Measurements from ENCODE around the gene SLC24A3. TPM values are rescaled to one million over a fixed set of nuclear protein-coding genes. Genes with fewer than 3 reads are reported as not detected.

The SLC24A3 gene
- total and polyA plus RNA-seq, 4 donors = 1.9 to 8.4 (median 5.8) TPM

DNA sequence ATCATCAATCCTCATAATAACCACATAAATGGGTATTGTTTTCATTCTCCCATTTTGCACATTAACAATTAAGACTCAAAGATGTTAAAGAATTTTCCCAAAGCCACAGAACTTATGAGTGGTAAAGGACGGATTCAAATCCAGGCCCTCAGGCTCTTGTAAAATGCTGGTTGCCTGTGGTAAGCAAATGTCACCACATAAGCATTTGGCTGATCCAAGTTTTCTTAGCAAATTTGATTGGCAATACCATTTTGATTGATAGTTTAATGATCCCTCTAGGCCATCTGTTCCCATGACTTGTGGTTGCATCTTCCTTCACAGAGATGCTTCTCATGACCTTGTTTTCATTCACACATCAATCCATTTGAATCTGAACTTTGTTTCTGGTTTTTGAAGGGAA, 293.6 kb downstream of the SLC24A3 start:
- TF ChIP-seq, protein P1, sequence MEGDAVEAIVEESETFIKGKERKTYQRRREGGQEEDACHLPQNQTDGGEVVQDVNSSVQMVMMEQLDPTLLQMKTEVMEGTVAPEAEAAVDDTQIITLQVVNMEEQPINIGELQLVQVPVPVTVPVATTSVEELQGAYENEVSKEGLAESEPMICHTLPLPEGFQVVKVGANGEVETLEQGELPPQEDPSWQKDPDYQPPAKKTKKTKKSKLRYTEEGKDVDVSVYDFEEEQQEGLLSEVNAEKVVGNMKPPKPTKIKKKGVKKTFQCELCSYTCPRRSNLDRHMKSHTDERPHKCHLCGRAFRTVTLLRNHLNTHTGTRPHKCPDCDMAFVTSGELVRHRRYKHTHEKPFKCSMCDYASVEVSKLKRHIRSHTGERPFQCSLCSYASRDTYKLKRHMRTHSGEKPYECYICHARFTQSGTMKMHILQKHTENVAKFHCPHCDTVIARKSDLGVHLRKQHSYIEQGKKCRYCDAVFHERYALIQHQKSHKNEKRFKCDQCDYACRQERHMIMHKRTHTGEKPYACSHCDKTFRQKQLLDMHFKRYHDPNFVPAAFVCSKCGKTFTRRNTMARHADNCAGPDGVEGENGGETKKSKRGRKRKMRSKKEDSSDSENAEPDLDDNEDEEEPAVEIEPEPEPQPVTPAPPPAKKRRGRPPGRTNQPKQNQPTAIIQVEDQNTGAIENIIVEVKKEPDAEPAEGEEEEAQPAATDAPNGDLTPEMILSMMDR (IDR thresholded peaks at IDR 0.05; ENCODE audit: control extremely low read depth, extremely low read depth) = no peak
- Histone ChIP-seq H3K4me3 (no peak overlapping the region), H3K36me3 (ENCODE audit: control insufficient read depth in 4 of 4, insufficient read depth in 4 of 4, low read length in 4 of 4) (no peaks in the 10 kb centered on the region), H3K27ac (ENCODE audit: low read depth in 1 of 2, low read length in 1 of 2) (no peak overlapping the region), H3K4me1 (ENCODE audit: control insufficient read depth in 5 of 5, insufficient read depth in 5 of 5, low read length in 5 of 5) (no peaks in the 10 kb centered on the region), H3K27me3 (ENCODE audit: control insufficient read depth in 3 of 3, insufficient read depth in 3 of 3, low read length in 2 of 3) (no peaks in the 10 kb centered on the region), H3K9ac (ENCODE audit: insufficient read depth in 1 of 2, low read length in 2 of 2) (no peak overlapping the region), H3K9me3 (ENCODE audit: control insufficient read depth in 4 of 4, insufficient read depth in 3 of 4, low read length in 3 of 4) (no peaks in the 10 kb centered on the region)
- no peak for ATAC-seq (ENCODE audit: insufficient read depth, low FRiP score)
- WGBS, 2 donors = 84 to 86% methylated on average over 1 of the region's 1 CpG
- no peak for DNase-seq

DNA sequence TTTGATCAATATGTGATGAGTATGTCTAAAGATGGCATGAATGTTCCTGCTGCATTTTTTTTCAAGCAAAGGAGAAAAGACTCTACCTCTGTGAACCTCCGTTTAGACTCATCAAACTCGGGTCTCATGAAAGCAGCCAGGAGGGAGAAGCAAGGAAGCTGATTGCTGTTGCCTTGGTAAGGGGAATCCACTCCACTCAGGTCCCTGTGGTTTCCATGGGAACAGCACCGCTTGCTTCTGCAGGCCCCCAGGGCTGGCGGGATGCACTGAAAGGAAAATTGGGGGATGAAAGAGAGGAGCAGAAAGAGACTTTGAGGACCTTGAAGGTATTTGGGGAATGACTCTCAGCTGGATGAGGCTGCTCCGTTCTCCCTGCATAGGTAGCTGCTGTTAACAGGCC, 296.0 kb downstream of the SLC24A3 start:
- Histone ChIP-seq H3K36me3 (ENCODE audit: control insufficient read depth in 4 of 4, insufficient read depth in 4 of 4, low read length in 4 of 4) (no peaks in the 10 kb centered on the region), H3K27me3 (ENCODE audit: control insufficient read depth in 3 of 3, insufficient read depth in 3 of 3, low read length in 2 of 3) (no peaks in the 10 kb centered on the region), H3K4me3 (no peak overlapping the region), H3K4me1 (ENCODE audit: control insufficient read depth in 5 of 5, insufficient read depth in 5 of 5, low read length in 5 of 5) (no peaks in the 10 kb centered on the region), H3K9ac (ENCODE audit: insufficient read depth in 1 of 2, low read length in 2 of 2) (no peak overlapping the region), H3K27ac (ENCODE audit: low read depth in 1 of 2, low read length in 1 of 2) (no peak overlapping the region), H3K9me3 (ENCODE audit: control insufficient read depth in 4 of 4, insufficient read depth in 3 of 4, low read length in 3 of 4) (no peaks in the 10 kb centered on the region)
- ATAC-seq (ENCODE audit: insufficient read depth, low FRiP score) (no peak), DNase-seq (no peak)
- WGBS, 2 donors = 84 to 94% methylated on average over 5 of the region's 5 CpGs
- TF ChIP-seq, protein P1 (IDR thresholded peaks at IDR 0.05; ENCODE audit: control extremely low read depth, extremely low read depth) = no peak

DNA sequence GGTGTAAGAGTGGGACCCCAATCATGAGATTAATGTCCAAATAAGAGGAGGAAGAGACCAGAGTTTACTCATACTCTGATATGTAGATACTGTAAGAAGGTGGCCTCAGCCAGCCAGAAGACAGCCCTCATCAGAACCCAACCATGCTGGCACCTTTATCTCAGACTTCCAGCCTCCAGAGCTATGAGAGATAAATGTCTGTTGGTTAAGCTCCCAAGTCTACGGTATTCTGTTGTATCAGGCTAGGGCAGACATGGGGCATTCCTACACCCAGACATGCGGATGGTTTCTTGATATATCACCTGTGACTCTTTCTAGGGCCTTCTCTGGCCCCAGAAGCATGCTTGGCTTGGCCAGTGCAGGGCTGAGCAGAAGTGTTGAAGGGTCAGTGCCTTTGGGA, 298.2 kb downstream of the SLC24A3 start:
- TF ChIP-seq, protein P1 (IDR thresholded peaks at IDR 0.05; ENCODE audit: control extremely low read depth, extremely low read depth) = no peak
- no peak for DNase-seq
- H3K9me3 ChIP-seq (ENCODE audit: control insufficient read depth in 4 of 4, insufficient read depth in 3 of 4, low read length in 3 of 4) = no peaks in the 10 kb centered on the region
- no peaks in the 10 kb centered on the region for H3K36me3 ChIP-seq (ENCODE audit: control insufficient read depth in 4 of 4, insufficient read depth in 4 of 4, low read length in 4 of 4)
- no peak overlapping the region for H3K9ac ChIP-seq (ENCODE audit: insufficient read depth in 1 of 2, low read length in 2 of 2)
- no peak overlapping the region for H3K27ac ChIP-seq (ENCODE audit: low read depth in 1 of 2, low read length in 1 of 2)
- no peaks in the 10 kb centered on the region for H3K4me1 ChIP-seq (ENCODE audit: control insufficient read depth in 5 of 5, insufficient read depth in 5 of 5, low read length in 5 of 5)
- ATAC-seq (ENCODE audit: insufficient read depth, low FRiP score) = no peak
- no peaks in the 10 kb centered on the region for H3K27me3 ChIP-seq (ENCODE audit: control insufficient read depth in 3 of 3, insufficient read depth in 3 of 3, low read length in 2 of 3)
- 90 to 91% methylated on average over 2 of the region's 2 CpGs for WGBS, 2 donors
- no peak overlapping the region for H3K4me3 ChIP-seq

DNA sequence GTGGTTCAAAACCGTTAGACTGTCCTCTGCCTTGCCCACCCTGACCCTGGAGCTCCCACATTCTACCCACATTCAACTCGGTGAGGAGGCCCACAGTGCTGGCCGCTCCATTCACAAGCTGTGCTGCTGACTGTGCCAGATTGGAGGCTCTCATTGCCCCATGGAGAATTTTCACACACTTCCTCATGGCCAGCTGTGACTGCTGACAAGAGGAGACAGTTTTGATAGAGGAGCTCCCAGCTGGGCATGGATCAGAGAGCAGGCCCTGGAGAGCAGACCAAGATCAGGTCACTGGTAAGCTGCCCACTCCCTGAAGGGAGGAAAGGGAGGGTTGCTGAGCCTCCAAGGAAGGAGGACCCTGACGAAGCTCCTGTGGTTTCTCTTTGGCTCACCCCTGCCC, 299.5 kb downstream of the SLC24A3 start:
- Histone ChIP-seq H3K9ac (ENCODE audit: insufficient read depth in 1 of 2, low read length in 2 of 2) (no peak overlapping the region), H3K36me3 (ENCODE audit: control insufficient read depth in 4 of 4, insufficient read depth in 4 of 4, low read length in 4 of 4) (peaks cover 0 to 3% (median 0%) of the 10 kb centered on the region in 4 donors), H3K4me3 (no peak overlapping the region), H3K27ac (ENCODE audit: low read depth in 1 of 2, low read length in 1 of 2) (no peak overlapping the region), H3K4me1 (ENCODE audit: control insufficient read depth in 5 of 5, insufficient read depth in 5 of 5, low read length in 5 of 5) (no peaks in the 10 kb centered on the region), H3K9me3 (ENCODE audit: control insufficient read depth in 4 of 4, insufficient read depth in 3 of 4, low read length in 3 of 4) (no peaks in the 10 kb centered on the region), H3K27me3 (ENCODE audit: control insufficient read depth in 3 of 3, insufficient read depth in 3 of 3, low read length in 2 of 3) (no peaks in the 10 kb centered on the region)
- WGBS, 2 donors = 86 to 87% methylated on average over 4 of the region's 4 CpGs
- ATAC-seq (ENCODE audit: insufficient read depth, low FRiP score) = no peak
- DNase-seq = no peak
- TF ChIP-seq, protein P1 (IDR thresholded peaks at IDR 0.05; ENCODE audit: control extremely low read depth, extremely low read depth) = no peak

Data from lung (tissue), 12 donors.